Suprapubic skin (tissue), 4 donors: Measurements from ENCODE around the gene CD48.

Experiments
- CTCF ChIP-seq, 2 donors: fragments of 200-600 bp in 1 of 2; fragments of 450-650 bp in 1 of 2; sonication (generic) in 1 of 2; IDR thresholded peaks; one replicate each; pipeline ENCODE4 v1.5.1; 2016 to 2019; ENCODE audit warnings: antibody characterized with exemption in 2 of 2, mild to moderate bottlenecking in 1 of 2, moderate library complexity in 1 of 2
- EP300 ChIP-seq: sonication (generic); formaldehyde crosslinking; IDR thresholded peaks from one replicate; pipeline ENCODE4 v1.6.1; 2017; ENCODE audit warnings: antibody characterized with exemption
- POLR2A ChIP-seq, 2 donors: fragments of 450-650 bp; IDR thresholded peaks; one replicate each; pipeline ENCODE4 v1.6.1; 2017; ENCODE audit warnings: antibody characterized with exemption in 2 of 2, mild to moderate bottlenecking in 2 of 2, moderate library complexity in 2 of 2
- POLR2AphosphoS5 ChIP-seq, 3 donors: sonication (generic); formaldehyde crosslinking; IDR thresholded peaks; one replicate each; pipeline ENCODE4 v1.6.1; 2017; ENCODE audit warnings: antibody characterized with exemption in 3 of 3

GRCh38 chr1:160638540-160638857 is 73.1 kb downstream of the CD48 start:
- TF ChIP-seq CTCF (IDR thresholded peaks at IDR 0.05) (no peak), POLR2AphosphoS5 (IDR thresholded peaks at IDR 0.05) (no peak), POLR2A (IDR thresholded peaks at IDR 0.05) (no peak), EP300 (no peak)
